Esophagus squamous epithelium (tissue), 4 donors: ENCODE measurements around the gene SPIB.

Experiments used
- POLR2A ChIP-seq, 4 donors: fragments of 450-650 bp; IDR thresholded peaks; one replicate each; pipeline ENCODE4 v1.6.1; 2017; ENCODE audit warnings: antibody characterized with exemption in 4 of 4, mild to moderate bottlenecking in 4 of 4, moderate library complexity in 3 of 4
- TF ChIP-seq, protein P1 (sequence below), 6 experiments: fragments of 450-650 bp in 4 of 6; fragments of 200-600 bp in 2 of 6; sonication (generic) in 2 of 6; IDR thresholded peaks; one replicate each; pipeline ENCODE4 v1.5.1; 2016 to 2019; ENCODE audit warnings: antibody characterized with exemption in 6 of 6, mild to moderate bottlenecking in 4 of 6, moderate library complexity in 4 of 6

DNA sequence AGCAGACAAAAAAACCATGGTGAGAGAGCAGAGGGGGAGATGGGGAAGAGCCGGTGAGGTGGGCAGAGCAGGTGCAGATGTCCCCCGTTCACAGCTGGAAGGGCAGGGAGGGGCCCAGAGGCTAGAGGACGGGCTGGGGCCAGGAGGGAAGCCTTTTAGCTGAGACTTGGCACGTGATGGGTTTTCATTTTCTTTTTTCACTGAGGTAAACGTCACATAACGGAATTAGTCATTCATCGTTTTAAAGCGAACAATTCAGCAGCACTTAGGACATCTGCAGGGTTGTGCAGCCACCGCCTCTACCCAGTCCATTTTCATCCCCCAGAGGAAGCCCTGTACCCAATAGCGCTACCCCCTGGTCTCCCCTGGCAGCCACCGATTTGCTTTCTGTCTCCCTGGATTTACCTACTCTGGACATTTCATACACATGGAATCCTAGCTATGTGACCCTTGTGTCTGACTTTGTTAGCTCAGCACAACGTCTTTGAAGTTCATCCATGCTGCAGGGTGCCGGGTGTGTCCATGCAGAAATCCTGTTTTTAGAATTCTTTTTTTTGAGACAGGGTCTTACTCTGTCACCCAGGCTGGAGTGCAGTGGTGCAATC, 41.5 kb downstream of the SPIB start:
- TF ChIP-seq, protein P1, sequence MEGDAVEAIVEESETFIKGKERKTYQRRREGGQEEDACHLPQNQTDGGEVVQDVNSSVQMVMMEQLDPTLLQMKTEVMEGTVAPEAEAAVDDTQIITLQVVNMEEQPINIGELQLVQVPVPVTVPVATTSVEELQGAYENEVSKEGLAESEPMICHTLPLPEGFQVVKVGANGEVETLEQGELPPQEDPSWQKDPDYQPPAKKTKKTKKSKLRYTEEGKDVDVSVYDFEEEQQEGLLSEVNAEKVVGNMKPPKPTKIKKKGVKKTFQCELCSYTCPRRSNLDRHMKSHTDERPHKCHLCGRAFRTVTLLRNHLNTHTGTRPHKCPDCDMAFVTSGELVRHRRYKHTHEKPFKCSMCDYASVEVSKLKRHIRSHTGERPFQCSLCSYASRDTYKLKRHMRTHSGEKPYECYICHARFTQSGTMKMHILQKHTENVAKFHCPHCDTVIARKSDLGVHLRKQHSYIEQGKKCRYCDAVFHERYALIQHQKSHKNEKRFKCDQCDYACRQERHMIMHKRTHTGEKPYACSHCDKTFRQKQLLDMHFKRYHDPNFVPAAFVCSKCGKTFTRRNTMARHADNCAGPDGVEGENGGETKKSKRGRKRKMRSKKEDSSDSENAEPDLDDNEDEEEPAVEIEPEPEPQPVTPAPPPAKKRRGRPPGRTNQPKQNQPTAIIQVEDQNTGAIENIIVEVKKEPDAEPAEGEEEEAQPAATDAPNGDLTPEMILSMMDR (IDR thresholded peaks at IDR 0.05), result no peak
- TF ChIP-seq POLR2A (IDR thresholded peaks at IDR 0.05), result no peak
